Neural crest cell (in vitro differentiated cells): ENCODE results near the gene CASD1. TPM values are rescaled to one million over a fixed set of nuclear protein-coding genes. Genes with fewer than 3 reads are reported as not detected.

ENCODE experiments used
- DNase-seq: peaks from one replicate; pipeline ENCODE4 v3.0.0; 2021; ENCODE audit warnings: low read depth, mixed read lengths, low spot score
- H3K27ac Mint-ChIP-seq: one replicate; pipeline ENCODE4 v1.8.0; 2021; ENCODE audit warnings: mild to moderate bottlenecking, mixed read lengths; ENCODE audit not compliant: unreplicated experiment
- H3K27me3 Mint-ChIP-seq: 2 replicates; pipeline ENCODE4 v1.8.0; 2021; ENCODE audit warnings: low read depth, mild to moderate bottlenecking, mixed read lengths
- H3K36me3 Mint-ChIP-seq: 2 replicates; pipeline ENCODE4 v1.8.0; 2021; ENCODE audit warnings: low read depth, mild to moderate bottlenecking, mixed read lengths
- H3K4me1 Mint-ChIP-seq: 2 replicates; pipeline ENCODE4 v1.8.0; 2021; ENCODE audit warnings: mixed read lengths
- H3K4me3 Mint-ChIP-seq: one replicate; pipeline ENCODE4 v1.8.0; 2021; ENCODE audit warnings: mild to moderate bottlenecking, mixed read lengths
- H3K9me3 Mint-ChIP-seq: 2 replicates; pipeline ENCODE4 v1.8.0; 2021; ENCODE audit warnings: mixed read lengths
- total RNA-seq: library from RNA; stranded (reverse); gene quantifications from 2 replicates; pipeline ENCODE4 v1.2.1, GENCODE V29; 2021
- TF ChIP-seq, protein P1 (sequence below): fragments of 200-600 bp; sonication (generic); conservative IDR thresholded peaks from 2 replicates; pipeline ENCODE4 v1.5.0; 2021; ENCODE audit warnings: antibody characterized with exemption, mild to moderate bottlenecking

The CASD1 gene
- total RNA-seq, 1 donor from 2014 or later: 40.2 TPM

DNA sequence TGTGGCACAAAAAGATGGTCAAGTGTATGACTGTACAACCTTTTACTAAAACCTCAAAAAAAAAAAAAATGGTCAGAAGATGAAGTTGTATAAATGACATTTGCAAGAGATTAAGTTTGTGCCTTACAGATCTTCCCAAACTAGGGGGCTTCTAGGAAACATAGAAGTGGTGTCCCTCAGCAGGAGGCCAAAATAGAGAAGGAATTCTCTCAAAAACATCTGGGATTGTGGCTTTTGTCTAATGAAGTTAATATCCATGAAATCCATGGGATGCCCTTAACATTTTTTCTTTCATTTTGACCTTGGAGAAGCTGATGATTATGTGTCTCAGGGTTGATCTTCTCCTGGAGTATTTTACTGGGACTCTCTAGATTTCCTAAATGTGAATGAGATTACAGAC, 62.2 kb downstream of the CASD1 start:
- peaks cover 26% of the 10 kb centered on the region for H3K9me3 Mint-ChIP-seq

GRCh38 chr7:94575646-94576045, 66.0 kb downstream of the CASD1 start:
- H3K4me3 Mint-ChIP-seq: no peak overlapping the region
- H3K27me3 Mint-ChIP-seq: no peaks in the 10 kb centered on the region
- H3K27ac Mint-ChIP-seq: no peak overlapping the region
- DNase-seq: no peak
- H3K9me3 Mint-ChIP-seq: peaks cover 29% of the 10 kb centered on the region
- peaks cover 65% of the 10 kb centered on the region for H3K36me3 Mint-ChIP-seq
- no peaks in the 10 kb centered on the region for H3K4me1 Mint-ChIP-seq
- TF ChIP-seq, protein P1, sequence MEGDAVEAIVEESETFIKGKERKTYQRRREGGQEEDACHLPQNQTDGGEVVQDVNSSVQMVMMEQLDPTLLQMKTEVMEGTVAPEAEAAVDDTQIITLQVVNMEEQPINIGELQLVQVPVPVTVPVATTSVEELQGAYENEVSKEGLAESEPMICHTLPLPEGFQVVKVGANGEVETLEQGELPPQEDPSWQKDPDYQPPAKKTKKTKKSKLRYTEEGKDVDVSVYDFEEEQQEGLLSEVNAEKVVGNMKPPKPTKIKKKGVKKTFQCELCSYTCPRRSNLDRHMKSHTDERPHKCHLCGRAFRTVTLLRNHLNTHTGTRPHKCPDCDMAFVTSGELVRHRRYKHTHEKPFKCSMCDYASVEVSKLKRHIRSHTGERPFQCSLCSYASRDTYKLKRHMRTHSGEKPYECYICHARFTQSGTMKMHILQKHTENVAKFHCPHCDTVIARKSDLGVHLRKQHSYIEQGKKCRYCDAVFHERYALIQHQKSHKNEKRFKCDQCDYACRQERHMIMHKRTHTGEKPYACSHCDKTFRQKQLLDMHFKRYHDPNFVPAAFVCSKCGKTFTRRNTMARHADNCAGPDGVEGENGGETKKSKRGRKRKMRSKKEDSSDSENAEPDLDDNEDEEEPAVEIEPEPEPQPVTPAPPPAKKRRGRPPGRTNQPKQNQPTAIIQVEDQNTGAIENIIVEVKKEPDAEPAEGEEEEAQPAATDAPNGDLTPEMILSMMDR: no peak

More for the DNA sequence above, 62.2 kb downstream of the CASD1 start:
- DNase-seq: no peak
- Mint-ChIP-seq H3K4me1 (no peaks in the 10 kb centered on the region), H3K36me3 (peaks cover 52% of the 10 kb centered on the region), H3K27ac (no peak overlapping the region), H3K4me3 (no peak overlapping the region), H3K27me3 (no peaks in the 10 kb centered on the region)
- TF ChIP-seq, protein P1: no peak

GRCh38 chr7:94576316-94576715, 66.7 kb downstream of the CASD1 start:
- TF ChIP-seq, protein P1: no peak
- DNase-seq: no peak
- H3K4me3 Mint-ChIP-seq: no peak overlapping the region
- no peaks in the 10 kb centered on the region for H3K27me3 Mint-ChIP-seq
- H3K4me1 Mint-ChIP-seq: no peaks in the 10 kb centered on the region
- peaks cover 32% of the 10 kb centered on the region for H3K9me3 Mint-ChIP-seq
- no peak overlapping the region for H3K27ac Mint-ChIP-seq
- peaks cover 65% of the 10 kb centered on the region for H3K36me3 Mint-ChIP-seq

GRCh38 chr7:94577357-94577756, 67.7 kb downstream of the CASD1 start:
- Mint-ChIP-seq H3K9me3 (peaks cover 34% of the 10 kb centered on the region), H3K27ac (no peak overlapping the region), H3K27me3 (no peaks in the 10 kb centered on the region), H3K4me1 (no peaks in the 10 kb centered on the region), H3K36me3 (peaks cover 65% of the 10 kb centered on the region), H3K4me3 (no peak overlapping the region)
- no peak for DNase-seq
- TF ChIP-seq, protein P1: no peak

GRCh38 chr7:94578614-94579013, 69.0 kb downstream of the CASD1 start:
- peaks cover 29% of the 10 kb centered on the region for H3K9me3 Mint-ChIP-seq
- peaks cover 59% of the 10 kb centered on the region for H3K36me3 Mint-ChIP-seq
- H3K27me3 Mint-ChIP-seq: no peaks in the 10 kb centered on the region
- no peak for DNase-seq
- no peak overlapping the region for H3K27ac Mint-ChIP-seq
- H3K4me1 Mint-ChIP-seq: no peaks in the 10 kb centered on the region
- TF ChIP-seq, protein P1: no peak
- no peak overlapping the region for H3K4me3 Mint-ChIP-seq

DNA sequence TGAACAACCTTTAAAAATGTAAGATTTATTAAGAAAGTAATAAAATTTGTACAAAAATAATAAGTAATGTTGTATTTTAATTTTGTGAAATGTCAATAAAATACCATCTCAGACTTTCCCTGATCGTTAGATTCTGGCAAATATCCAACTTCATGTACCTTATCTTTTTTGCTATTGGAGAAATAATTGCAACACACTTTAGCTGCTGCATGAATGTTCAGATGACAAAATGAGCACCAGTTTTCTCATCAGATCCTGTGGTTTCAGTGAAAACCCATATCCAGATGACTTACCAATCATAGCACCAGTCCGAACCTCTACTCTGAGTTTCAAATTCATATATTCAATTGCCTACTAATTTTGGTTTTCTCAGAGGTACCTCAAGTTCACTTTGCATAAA, 69.9 kb downstream of the CASD1 start:
- Mint-ChIP-seq H3K36me3 (peaks cover 50% of the 10 kb centered on the region), H3K27ac (no peak overlapping the region), H3K4me1 (no peaks in the 10 kb centered on the region), H3K27me3 (no peaks in the 10 kb centered on the region), H3K9me3 (peaks cover 22% of the 10 kb centered on the region), H3K4me3 (no peak overlapping the region)
- TF ChIP-seq, protein P1: no peak
- DNase-seq: no peak
